ENCODE results near the gene CACNA1S. TPM values are rescaled to one million over a fixed set of nuclear protein-coding genes. Genes with fewer than 3 reads are reported as not detected.

The CACNA1S gene
- total and polyA plus RNA-seq, 2 of the 13 experiments (the other 11 are each of a cell fraction or from before 2014, with no cell fraction given): not detected

DNA sequence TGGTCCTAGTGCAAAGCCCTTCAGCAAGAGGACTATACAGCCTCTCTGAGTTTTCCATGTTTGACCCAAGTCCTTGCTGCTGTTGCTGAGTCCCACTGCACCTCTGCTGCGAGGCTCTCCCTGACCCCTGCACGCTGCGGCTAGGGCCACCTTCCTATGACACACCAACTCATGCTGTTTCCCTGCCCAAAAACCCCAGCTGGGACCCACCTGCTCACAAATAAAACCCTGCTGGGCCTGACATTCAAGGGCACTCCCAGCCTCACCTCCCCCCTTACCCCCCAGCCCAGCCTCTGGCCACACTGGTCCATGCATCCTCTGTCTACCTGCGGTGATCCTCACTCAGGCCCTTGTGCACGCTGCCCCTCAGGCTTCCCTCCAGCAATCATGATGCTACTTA, 27.1 kb upstream of the CACNA1S start:
- no peak for ATAC-seq
- no peak overlapping the region for H2AFZ ChIP-seq (ENCODE audit: low read length)
- H3K27me3 ChIP-seq (ENCODE audit: control insufficient read depth in 1 of 2, insufficient read depth in 2 of 2, low read length in 2 of 2): no peaks in the 10 kb centered on the region
- BruUV-seq (replicated peaks): no TSS peak
- no peaks in the 10 kb centered on the region for H3K4me1 ChIP-seq (ENCODE audit: insufficient read depth, low read length)
- H4K20me1 ChIP-seq (ENCODE audit: insufficient read depth, low read length): 0 out of 2 replicates have a peak, but pooled peaks cover 4% of the 10 kb centered on the region
- intact Hi-C loops (cut with micrococcal nuclease; ENCODE audit: unreplicated experiment) (no loop called here), in situ Hi-C loops (cut with HindIII; ENCODE audit: extremely low pct_ligation_motif_present, low pct_unique_long_range_greater_than_20kb) (no loop called here)
- no peak for DNase-seq (ENCODE audit: low spot score)
- no peak overlapping the region for H3K4me2 ChIP-seq (ENCODE audit: low read depth, low read length)
- POLR2A ChIA-PET: no interaction called here
- no peak overlapping the region for H3K9ac ChIP-seq (ENCODE audit: insufficient read depth, low read depth, low read length)
- 93% methylated on average over 5 of the region's 5 CpGs for WGBS (ENCODE audit: low lambda C conversion rate)
- TF ChIP-seq ZSCAN21 (CRISPR knock-in tag; IDR thresholded peaks at IDR 0.05; ENCODE audit: borderline replicate concordance): no peak
- no peak for TF ChIP-seq PRMT3 (CRISPR knock-in tag; IDR thresholded peaks at IDR 0.05; ENCODE audit: borderline replicate concordance, low read depth)
- TF ChIP-seq HMG20B (CRISPR knock-in tag; conservative IDR thresholded peaks at IDR 0.05): no peak
- TF ChIP-seq EP300 (IDR thresholded peaks at IDR 0.05; ENCODE audit: low read depth in 2 of 2, low read length in 2 of 2): no peak
- TF ChIP-seq EP300 (CRISPR knock-in tag; IDR thresholded peaks at IDR 0.05; ENCODE audit: borderline replicate concordance): no peak
- no peak for TF ChIP-seq TCF12 (IDR thresholded peaks at IDR 0.05)
- no peak for TF ChIP-seq TCF12 (CRISPR knock-in tag; IDR thresholded peaks at IDR 0.05)
- no peak for TF ChIP-seq KAT8 (CRISPR knock-in tag; IDR thresholded peaks at IDR 0.05)
- TF ChIP-seq BRD4 (CRISPR knock-in tag; IDR thresholded peaks at IDR 0.05): no peak
- TF ChIP-seq, protein P1, sequence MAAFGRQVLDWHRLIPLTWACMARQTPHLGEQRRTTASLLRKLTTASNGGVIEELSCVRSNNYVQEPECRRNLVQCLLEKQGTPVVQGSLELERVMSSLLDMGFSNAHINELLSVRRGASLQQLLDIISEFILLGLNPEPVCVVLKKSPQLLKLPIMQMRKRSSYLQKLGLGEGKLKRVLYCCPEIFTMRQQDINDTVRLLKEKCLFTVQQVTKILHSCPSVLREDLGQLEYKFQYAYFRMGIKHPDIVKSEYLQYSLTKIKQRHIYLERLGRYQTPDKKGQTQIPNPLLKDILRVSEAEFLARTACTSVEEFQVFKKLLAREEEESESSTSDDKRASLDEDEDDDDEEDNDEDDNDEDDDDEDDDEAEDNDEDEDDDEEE (CRISPR knock-in tag; IDR thresholded peaks at IDR 0.05): no peak
- no peak for TF ChIP-seq GATAD1 (CRISPR knock-in tag; IDR thresholded peaks at IDR 0.05)
- TF ChIP-seq TAF1 (CRISPR knock-in tag; IDR thresholded peaks at IDR 0.05): no peak
- no peak for TF ChIP-seq MBD4 (IDR thresholded peaks at IDR 0.05; ENCODE audit: borderline replicate concordance, low read length)
- TF ChIP-seq, protein P2, sequence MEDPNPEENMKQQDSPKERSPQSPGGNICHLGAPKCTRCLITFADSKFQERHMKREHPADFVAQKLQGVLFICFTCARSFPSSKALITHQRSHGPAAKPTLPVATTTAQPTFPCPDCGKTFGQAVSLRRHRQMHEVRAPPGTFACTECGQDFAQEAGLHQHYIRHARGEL (CRISPR knock-in tag; IDR thresholded peaks at IDR 0.05): no peak
- no peak for TF ChIP-seq ZNF431 (CRISPR knock-in tag; IDR thresholded peaks at IDR 0.05; ENCODE audit: borderline replicate concordance, low read depth)
- TF ChIP-seq ZNF367 (CRISPR knock-in tag; IDR thresholded peaks at IDR 0.05; ENCODE audit: borderline replicate concordance): no peak
- CTCF ChIA-PET (ENCODE audit: low intra/inter-chr PET ratio, low total read pairs): no interaction called here
- no peak overlapping the region for H3K4me3 ChIP-seq (replicated peaks in 1 of 3; ENCODE audit: insufficient read depth in 1 of 3, low read depth in 2 of 3, low read length in 3 of 3)
- H3K9me3 ChIP-seq (ENCODE audit: low read length): no peaks in the 10 kb centered on the region
- peaks cover 26 to 88% of the 10 kb centered on the region in 2 experiments for H3K36me3 ChIP-seq (replicated peaks in 1 of 2; ENCODE audit: control insufficient read depth in 1 of 2, insufficient read depth in 2 of 2, low read length in 2 of 2)
- no peak overlapping the region for H3K27ac ChIP-seq (ENCODE audit: extremely low read length, insufficient read depth, low read length)
- H3K79me2 ChIP-seq (ENCODE audit: insufficient read depth, low read length): no peaks in the 10 kb centered on the region
- no peak for FAIRE-seq
